MG63 (cell line): ENCODE data around the gene SLC25A45. TPM values are rescaled to one million over a fixed set of nuclear protein-coding genes. Genes with fewer than 3 reads are reported as not detected.
A peak's percentile ranks its signal among the peaks of the same experiment; 100 is the strongest.
"Not testable (repeated sequence)": the region's sequence is repeated elsewhere in the genome, so short reads cannot be mapped to it uniquely, and the experiment has no call there.

Experiments used
- DNase-seq: peaks from one replicate; pipeline ENCODE4 v3.0.0-alpha.2; 2020
- H3K27me3 ChIP-seq: fragments of 250-450 bp; sonication (Bioruptor Pico); 2 replicates; pipeline ENCODE4 v1.5.1; 2020; ENCODE audit warnings: mild to moderate bottlenecking, moderate library complexity
- H3K36me3 ChIP-seq: fragments of 250-450 bp; sonication (Bioruptor Pico); 2 replicates; pipeline ENCODE4 v1.5.1; 2020; ENCODE audit warnings: mild to moderate bottlenecking, moderate library complexity
- H3K4me3 ChIP-seq: fragments of 250-450 bp; sonication (Bioruptor Pico); 2 replicates; pipeline ENCODE4 v1.5.1; 2020; ENCODE audit warnings: mild to moderate bottlenecking, moderate library complexity
- H3K9me3 ChIP-seq: fragments of 250-450 bp; sonication (Bioruptor Pico); 2 replicates; pipeline ENCODE4 v1.5.1; 2020; ENCODE audit warnings: mild to moderate bottlenecking, moderate library complexity
- total RNA-seq: library from RNA; depleted of rRNA; stranded (reverse); fragments of >200 nt; shearing (Covaris generic); gene quantifications from 2 replicates; pipeline ENCODE4 v1.2.3, GENCODE V29; 2014; ENCODE audit warnings: low replicate concordance

Gene SLC25A45
- total RNA-seq, 1 experiment from 2014 or later, result 1.9 TPM

DNA sequence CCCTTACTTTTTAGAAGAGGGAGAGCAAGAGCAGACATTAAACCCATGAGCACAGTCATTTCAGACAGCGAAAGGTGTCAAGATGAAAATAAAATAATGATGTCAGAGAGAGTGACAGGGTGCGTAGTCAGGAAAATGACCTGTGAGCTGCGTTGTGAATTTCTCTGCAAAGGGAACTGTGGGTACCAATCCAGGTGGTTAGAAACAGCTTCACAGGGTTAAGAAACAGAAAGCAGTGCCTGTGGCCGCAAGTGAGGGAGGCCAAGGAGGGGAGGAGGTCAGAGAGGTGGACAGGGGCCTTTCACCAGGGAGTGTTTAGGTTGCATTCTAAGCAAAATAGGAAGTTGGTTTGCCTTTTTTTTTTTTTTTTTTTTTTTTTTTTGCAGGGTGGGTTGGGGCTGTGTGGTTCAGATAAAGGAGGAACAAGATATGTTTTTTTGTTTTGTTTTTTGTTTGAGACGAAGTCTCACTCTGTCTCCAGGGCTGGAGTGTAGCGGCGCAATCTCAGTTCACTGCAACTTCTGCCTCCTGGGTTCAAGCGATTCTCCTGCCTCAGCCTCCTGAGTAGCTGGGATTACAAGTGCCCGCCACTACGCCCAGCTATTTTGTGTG, 20.0 kb downstream of the SLC25A45 start:
- Histone ChIP-seq H3K4me3 (no peak overlapping the region), H3K27me3 (no peaks in the 10 kb centered on the region), H3K36me3 (no peaks in the 10 kb centered on the region), H3K9me3 (no peaks in the 10 kb centered on the region)
- DNase-seq, result no peak

DNA sequence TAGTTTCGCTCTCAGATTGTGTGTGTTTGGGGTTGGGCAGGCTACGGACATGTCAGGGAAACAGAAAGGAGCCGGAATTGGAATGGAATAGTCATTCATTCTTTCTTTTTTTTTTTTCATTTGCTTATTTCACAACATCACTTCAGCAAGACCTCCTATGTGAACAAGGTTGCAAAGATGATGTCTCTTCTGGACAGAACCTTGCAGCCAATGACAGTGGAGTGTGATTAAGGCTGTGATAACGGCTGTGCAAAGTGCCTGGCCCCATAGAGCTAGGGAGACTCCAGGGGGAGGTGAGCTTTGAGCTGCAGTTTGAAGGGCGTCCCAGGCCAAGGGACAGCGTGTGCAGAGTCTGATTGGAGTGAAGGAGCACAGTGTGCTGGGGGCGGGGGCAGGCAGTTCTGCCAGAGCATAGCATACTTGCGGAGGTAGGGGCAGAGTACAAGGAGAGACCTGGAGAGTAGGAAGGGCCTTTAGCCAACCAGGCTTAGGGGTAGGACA, 24.5 kb downstream of the SLC25A45 start:
- Histone ChIP-seq H3K36me3 (peaks cover 5% of the 10 kb centered on the region), H3K27me3 (peaks cover 2% of the 10 kb centered on the region), H3K4me3 (no peak overlapping the region), H3K9me3 (no peaks in the 10 kb centered on the region)
- DNase-seq, result no peak

DNA sequence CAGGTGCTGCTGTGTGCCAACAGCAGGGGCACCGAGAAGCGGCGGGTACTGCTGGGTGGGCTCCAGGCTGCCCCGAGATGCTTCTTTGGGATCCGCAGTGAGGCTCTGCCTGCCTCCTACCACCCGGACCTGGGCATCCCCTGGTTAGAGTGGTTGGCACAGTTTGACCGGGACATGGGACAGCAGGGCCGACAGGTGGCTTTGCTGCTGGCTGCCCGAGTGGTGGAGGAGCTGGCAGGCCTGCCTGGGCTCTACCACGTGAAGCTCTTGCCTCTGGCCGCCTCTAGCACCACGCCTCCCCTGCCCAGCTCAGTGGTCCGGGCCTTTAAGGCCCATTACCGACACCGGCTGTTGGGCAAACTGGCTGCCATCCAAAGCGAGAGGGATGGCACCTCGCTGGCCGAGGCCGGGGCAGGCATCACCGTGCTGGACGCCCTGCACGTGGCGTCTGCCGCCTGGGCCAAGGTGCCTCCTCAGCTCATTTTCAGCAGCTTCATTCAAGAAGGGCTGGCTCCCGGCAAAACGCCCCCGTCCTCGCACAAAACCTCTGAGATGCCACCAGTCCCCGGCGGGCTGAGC, 26.0 kb downstream of the SLC25A45 start:
- Histone ChIP-seq H3K9me3 (no peaks in the 10 kb centered on the region), H3K27me3 (peaks cover 2% of the 10 kb centered on the region), H3K36me3 (peaks cover 11% of the 10 kb centered on the region), H3K4me3 (no peak overlapping the region)
- no peak for DNase-seq

DNA sequence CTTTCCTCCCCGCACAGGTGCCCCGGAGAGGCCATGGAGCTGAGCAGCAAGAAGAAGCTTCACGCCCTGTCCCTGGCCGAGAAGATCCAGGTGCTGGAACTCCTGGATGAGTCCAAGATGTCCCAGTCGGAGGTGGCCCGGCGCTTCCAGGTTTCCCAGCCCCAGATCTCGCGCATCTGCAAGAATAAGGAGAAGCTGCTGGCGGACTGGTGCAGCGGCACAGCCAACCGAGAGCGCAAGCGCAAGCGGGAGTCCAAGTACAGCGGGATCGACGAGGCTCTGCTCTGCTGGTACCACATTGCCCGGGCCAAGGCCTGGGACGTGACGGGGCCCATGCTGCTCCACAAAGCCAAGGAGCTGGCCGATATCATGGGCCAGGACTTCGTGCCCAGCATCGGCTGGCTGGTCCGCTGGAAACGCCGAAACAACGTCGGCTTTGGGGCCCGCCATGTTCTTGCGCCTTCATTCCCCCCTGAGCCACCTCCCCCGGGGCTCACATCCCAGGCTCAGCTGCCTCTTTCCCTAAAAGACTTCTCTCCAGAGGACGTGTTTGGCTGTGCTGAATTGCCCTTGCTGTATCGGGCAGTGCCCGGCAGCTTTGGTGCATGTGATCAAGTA, 26.6 kb downstream of the SLC25A45 start:
- Histone ChIP-seq H3K9me3 (no peaks in the 10 kb centered on the region), H3K27me3 (peaks cover 2% of the 10 kb centered on the region), H3K4me3 (no peak overlapping the region), H3K36me3 (peaks cover 11% of the 10 kb centered on the region)
- DNase-seq, result no peak

DNA sequence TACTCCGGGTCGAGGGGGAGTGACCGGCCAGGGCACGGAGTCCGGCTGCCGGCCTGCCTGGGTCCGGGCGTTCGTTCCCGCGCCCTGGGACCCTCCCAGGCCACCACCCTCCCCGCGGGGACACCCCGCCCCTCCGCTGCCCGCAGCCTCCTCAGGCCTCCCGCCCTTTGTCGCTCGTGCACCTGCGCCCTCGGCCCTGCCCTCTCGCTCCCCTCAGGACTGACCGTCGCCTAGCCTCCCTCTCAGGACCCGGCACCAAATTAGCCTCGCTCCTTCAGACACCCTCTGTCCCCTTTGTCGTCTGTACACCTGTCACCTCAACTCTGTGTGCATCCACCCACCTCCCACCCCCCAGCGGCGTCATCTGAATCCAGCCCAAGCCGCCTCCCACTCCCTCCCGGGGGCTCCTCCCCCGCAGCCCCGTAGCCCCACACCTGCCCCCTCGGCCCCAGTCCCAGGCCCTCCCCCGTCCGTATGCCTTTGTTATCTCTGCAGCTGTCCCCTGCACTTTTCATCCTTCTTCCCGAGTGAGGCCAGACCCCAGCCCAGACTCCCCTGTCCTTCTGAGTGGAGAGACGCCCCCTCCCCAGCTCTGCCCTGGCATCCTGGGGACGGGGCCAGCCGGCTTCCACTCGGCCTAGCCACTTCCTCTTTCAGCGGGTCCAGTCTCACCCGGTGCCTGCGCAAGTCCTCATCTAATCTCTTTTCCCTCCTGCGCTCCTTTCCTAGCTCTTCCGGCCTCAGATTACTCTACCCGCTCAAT, 27.3 kb downstream of the SLC25A45 start:
- Histone ChIP-seq H3K9me3 (no peaks in the 10 kb centered on the region), H3K4me3 (peak overlapping the region; percentile 48), H3K27me3 (peaks cover 2% of the 10 kb centered on the region), H3K36me3 (peaks cover 11% of the 10 kb centered on the region)
- no peak for DNase-seq

DNA sequence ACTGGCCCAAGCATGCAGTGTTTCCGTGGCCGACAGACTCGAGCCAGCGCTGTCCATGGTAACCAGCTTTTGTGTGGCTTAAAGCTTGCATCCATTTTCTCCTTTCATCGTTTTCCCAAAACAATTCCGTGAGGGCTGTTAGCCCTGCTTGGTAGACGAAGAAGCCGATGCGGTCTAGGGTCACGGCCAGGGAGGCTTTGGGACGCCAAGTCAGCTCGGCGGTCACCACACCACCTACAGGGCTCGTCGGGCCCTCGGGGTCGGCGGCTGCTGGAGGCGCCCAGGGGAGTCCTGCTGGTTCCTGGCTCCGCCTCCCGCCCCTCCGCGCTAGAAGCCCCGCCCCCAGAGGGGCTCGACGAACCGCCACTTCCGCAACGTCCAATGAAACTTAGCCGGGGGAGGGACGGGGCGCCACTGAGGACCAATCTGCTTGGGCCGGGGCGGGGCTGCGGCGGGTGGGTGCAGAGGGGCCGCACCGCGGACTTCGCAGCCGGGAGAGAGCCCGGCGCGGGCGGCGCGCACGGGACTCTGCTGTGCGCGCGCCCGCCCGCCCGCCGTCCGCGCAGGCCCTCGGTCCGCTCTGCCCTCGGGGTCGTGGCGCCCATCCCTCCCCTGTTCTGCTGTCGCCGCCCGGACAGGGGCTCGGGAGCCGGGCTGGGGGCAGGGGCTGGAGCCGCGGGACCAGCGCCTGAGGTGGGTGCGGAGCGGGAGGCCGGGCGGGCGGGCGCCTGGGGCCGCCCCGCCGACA, 28.0 kb downstream of the SLC25A45 start, which contains the start of gene TIGD3:
Gene TIGD3, plus strand, starts transcription at position 487 of the 748 bp plus-strand sequence. CDS start 1,058 bp downstream, outside the sequence.
- peaks cover 14% of the 10 kb centered on the region for H3K36me3 ChIP-seq

DNA sequence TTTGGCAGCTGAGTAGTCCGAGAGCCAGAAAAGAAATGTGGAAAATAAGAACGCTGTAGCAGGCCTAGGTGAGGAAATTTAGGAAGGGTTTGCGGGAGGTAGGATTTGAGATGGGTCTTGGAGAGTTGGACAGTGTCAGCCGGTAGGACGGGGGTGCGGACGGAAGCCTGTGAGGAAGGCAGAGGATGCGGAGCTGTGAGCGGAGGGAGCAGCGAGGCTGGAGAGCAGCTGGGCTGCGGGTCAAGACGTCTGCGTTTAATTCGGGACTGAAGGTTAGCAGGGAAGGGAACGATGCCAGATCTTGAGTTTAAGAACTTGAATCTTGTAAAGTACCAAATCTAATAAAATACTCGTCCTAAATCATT, 28.6 kb downstream of the SLC25A45 start:
- H3K27me3 ChIP-seq, result peaks cover 2% of the 10 kb centered on the region
- H3K36me3 ChIP-seq, result peaks cover 19% of the 10 kb centered on the region
- H3K9me3 ChIP-seq, result no peaks in the 10 kb centered on the region
- no peak for DNase-seq
- peak overlapping the region; percentile 48 for H3K4me3 ChIP-seq

More for the DNA sequence above, 28.0 kb downstream of the SLC25A45 start, which contains the start of gene TIGD3:
- peak within 1 kb of the TSS; percentile 48 for H3K4me3 ChIP-seq
- peak; percentile 97 for DNase-seq
- peaks cover 2% of the 10 kb centered on the region for H3K27me3 ChIP-seq
- no peaks in the 10 kb centered on the region for H3K9me3 ChIP-seq

DNA sequence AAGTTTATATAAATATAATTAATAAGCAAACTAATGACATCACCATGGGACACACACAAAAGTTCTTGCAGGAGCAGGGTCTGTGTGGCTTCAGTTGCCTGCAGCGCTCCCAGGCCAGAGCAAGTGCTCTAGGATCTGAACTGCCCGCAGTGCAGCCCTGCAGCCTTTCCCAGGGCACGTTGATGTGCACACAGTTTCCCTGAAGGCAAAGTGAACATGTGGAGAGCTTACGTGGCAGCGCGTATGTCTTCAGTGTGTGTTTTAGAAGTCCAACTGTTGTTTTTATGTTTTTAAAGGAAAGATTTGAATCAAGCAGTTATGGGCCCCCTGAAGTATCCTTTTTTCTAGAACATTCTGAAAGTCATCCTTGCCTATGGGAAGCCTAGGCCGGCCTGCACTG, 29.1 kb downstream of the SLC25A45 start:
- H3K27me3 ChIP-seq, result peaks cover 2% of the 10 kb centered on the region
- no peak for DNase-seq
- no peak overlapping the region for H3K4me3 ChIP-seq
- no peaks in the 10 kb centered on the region for H3K9me3 ChIP-seq
- H3K36me3 ChIP-seq, result peaks cover 23% of the 10 kb centered on the region

DNA sequence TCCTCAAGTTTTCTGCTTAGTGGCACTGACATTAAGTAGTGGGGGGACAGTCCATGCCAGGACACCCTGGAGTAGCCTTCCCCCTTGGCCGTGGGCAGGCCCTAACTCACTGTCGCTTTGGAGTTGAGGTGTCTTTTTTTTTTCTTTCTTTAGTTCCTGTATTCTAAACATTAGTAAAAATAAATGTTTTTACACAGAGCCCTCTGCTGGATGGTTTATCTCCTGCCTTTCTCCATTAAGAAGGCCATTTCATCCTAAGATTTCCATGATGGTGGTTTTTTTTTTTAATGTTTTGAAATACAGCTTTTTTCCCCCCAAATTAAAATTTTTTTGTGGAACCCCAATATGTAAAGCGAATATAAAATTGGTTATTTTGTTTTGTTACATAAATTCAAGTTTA, 29.7 kb downstream of the SLC25A45 start:
- no peak for DNase-seq
- H3K27me3 ChIP-seq, result peaks cover 2% of the 10 kb centered on the region
- H3K9me3 ChIP-seq, result no peaks in the 10 kb centered on the region
- H3K4me3 ChIP-seq, result no peak overlapping the region
- H3K36me3 ChIP-seq, result peaks cover 27% of the 10 kb centered on the region

DNA sequence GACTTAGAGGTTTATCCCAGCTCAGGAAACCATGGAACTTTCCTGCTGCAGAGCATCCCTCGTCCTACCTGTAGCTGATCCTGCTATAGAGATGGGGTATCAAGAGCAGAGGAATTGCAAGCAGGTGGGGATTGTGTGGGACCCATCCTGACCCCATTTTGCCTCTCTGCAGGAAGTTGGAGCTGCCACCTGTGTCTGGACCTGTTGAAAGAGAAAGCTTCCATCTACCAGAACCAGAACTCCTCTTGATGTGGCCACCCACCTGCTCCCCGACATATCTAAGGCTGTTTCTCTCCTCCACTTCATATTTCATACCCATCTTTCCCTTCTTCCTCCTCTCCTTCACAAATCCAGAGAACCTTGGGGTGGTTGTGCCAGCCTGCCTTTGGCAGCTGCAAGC, 30.9 kb downstream of the SLC25A45 start:
- H3K36me3 ChIP-seq, result peaks cover 37% of the 10 kb centered on the region
- no peak for DNase-seq
- no peak overlapping the region for H3K4me3 ChIP-seq
- no peaks in the 10 kb centered on the region for H3K9me3 ChIP-seq
- H3K27me3 ChIP-seq, result peaks cover 2% of the 10 kb centered on the region

DNA sequence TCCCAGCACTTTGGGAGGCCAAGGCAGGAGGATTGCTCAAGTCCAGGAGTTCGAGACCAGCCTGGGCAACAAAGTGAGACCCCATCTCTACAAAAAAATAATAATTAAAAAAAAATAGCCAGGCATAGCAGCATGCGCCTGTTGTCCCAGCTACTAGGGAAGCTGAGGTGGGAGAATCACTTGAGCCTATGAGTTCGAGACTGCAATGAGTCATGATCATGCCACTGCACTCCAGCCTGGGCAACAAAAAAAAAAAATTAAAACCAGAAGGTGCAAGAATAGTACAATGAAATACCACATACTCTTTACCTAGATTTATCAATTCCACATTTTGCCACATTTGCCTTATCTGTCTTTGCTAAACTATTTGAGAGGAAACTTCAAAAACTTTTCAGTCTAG, 40.6 kb downstream of the SLC25A45 start:
- H3K36me3 ChIP-seq, result peaks cover 74% of the 10 kb centered on the region
- no peak overlapping the region for H3K4me3 ChIP-seq
- H3K27me3 ChIP-seq, result no peaks in the 10 kb centered on the region
- DNase-seq, result no peak
- H3K9me3 ChIP-seq, result no peaks in the 10 kb centered on the region

DNA sequence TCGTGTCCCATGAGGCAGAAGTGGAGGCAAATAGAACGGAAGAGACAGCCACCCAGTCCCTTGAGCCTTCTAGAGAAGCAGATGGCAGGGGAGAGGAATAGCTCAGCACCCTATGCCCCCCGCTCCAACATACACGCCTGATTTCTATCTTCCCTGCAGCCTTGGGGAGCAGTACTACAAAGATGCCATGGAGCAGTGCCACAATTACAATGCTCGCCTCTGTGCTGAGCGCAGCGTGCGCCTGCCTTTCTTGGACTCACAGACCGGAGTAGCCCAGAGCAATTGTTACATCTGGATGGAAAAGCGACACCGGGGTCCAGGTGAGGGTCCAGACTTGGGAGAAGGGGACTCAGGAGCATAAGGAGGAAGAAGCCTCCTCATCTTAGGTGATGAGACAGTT, 42.2 kb downstream of the SLC25A45 start:
- DNase-seq, result no peak
- Histone ChIP-seq H3K36me3 (peaks cover 67% of the 10 kb centered on the region), H3K4me3 (no peak overlapping the region), H3K27me3 (no peaks in the 10 kb centered on the region), H3K9me3 (no peaks in the 10 kb centered on the region)

DNA sequence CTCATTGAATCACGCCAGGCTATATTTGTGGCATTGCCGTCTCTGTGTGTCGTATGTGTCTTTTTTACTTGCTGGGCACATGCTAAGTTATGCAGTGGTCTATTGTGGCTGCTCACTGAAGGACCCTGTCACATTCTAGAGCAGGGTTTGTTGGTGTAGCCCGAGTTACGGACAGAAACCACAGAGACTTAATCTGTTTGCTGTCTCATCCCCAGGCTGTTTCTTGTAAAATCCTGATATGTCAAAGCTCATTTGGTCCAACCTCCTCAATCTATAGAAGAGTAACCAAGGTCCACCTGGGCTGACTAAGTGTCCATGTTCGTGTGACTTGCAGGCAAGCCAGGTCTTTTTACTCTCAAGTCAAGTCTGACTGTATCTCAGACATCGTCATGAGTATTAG, 43.8 kb downstream of the SLC25A45 start:
- no peak overlapping the region for H3K4me3 ChIP-seq
- no peak for DNase-seq
- H3K36me3 ChIP-seq, result peaks cover 58% of the 10 kb centered on the region
- no peaks in the 10 kb centered on the region for H3K27me3 ChIP-seq
- no peaks in the 10 kb centered on the region for H3K9me3 ChIP-seq

DNA sequence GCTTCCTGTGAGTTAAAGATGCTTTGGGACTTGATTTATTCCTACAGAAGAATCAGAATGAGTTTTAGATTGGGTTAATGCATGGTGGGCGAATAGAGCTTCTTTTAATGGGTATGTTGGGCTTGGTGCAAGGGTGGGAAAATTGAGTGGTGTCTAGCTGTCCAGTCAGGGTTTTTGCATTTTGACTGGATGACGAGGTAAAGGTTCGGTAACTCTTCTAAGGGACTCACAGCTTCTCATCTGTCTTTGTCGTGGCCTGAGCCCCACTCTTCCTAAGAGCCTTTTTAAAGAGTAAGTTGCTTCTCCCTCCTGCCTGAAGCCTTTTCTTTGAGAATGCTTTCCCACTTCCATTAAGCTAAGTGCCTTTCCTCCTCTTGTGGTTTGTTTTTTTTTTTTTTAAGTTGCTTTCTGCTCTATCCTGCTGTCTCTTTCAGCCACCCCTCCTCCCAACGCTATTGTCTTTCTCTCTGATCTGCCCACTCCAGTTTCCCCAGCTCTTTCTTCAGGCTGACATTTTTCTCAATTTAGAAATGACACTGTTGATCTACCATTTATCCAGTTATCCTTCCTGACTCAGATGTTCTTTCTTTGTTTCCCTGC, 47.6 kb downstream of the SLC25A45 start:
- Histone ChIP-seq H3K27me3 (no peaks in the 10 kb centered on the region), H3K36me3 (peaks cover 25% of the 10 kb centered on the region), H3K4me3 (peak overlapping the region; percentile 87), H3K9me3 (no peaks in the 10 kb centered on the region)
- DNase-seq, result no peak

DNA sequence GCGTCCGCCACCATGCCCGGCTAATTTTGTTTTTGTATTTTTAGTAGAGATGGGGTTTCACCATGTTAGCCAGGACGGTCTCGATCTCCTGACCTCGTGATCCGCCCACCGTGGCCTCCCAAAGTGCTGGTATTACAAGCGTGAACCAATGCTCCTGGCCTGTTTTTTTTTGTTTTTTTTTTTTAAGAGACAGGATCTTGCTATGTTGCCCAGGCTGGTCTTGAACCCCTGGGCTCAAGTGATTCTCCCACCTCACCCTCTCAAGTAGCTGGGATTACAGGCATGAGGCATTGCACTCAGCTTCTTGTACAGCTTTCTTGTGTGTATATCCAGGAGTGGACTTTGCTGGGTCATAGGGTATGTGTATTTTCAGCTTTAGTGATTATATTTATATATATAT, 49.9 kb downstream of the SLC25A45 start:
- DNase-seq, H3K4me3 ChIP-seq, H3K27me3 ChIP-seq, H3K36me3 ChIP-seq, H3K9me3 ChIP-seq: not testable (repeated sequence)

DNA sequence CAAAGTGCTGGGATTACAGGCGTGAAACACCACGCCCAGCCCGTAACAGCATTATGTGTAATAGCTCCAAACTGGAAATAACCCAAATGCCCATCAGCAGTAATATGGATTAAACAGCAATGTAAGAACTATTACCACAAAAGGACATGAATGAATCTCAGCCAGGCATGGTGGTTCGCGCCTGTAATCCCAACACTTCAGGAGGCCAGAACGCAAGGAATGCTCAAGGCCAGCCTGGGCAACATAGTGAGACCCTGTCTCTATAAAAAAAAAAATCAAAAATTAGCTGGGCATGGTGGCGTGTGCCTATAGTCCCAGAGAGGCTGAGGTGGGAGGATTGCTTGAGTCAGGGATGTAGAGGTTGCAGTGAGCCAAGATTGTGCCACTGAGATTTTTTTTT, 51.9 kb downstream of the SLC25A45 start:
- no peak for DNase-seq
- H3K36me3 ChIP-seq, result peaks cover 3% of the 10 kb centered on the region
- H3K4me3 ChIP-seq, result no peak overlapping the region
- no peaks in the 10 kb centered on the region for H3K9me3 ChIP-seq
- no peaks in the 10 kb centered on the region for H3K27me3 ChIP-seq
